ENCODE measurements around the gene UNCX.

DNA sequence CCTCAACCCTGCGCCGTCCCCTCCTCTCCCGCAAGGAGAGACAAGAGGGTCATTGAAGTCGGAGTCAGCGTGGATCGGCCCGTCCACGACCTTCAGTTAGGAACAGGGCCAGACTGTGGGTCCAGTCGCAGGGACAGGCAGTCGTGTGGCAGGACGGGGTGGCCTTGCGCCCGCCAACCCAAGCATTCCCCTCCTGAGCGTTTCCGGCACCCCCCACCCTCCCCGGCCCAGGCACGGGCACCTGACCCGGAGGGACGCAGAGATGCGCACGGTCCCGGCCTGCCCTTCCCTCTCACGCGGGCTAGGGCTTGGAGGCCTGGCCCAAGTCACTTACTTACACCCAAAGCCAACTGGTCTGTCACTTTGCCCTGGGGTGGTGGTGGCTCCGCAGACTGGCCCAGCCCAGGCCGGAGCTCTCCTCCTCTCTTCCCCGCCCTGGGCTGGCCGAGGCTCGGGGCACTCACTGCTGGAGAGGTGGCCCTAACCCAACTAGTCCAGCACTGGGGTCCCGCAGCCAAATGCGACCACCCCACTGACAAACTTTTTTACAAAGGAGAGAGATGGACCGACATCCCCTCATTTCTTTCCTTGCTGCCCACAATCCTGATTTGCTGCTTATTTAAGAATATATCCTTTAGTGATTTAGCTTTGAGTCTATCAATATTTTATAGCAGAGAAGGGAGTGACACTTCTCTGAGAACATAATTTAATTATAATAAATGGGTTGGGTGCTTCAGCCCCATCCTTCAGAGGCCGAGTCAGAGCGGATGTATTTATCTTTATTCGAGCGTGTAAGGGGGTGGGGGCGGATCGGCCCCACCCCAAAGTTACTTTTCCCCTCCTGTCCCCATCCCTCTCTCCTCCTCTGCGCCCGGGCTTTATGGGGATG, 1.2 kb upstream of the UNCX start:
- TF ChIP-seq CTCF (IDR thresholded peaks at IDR 0.05) (no peak), POLR2AphosphoS5 (IDR thresholded peaks at IDR 0.05) (no peak), POLR2A (IDR thresholded peaks at IDR 0.05) (no peak)
